H1 (cell line): ENCODE data around the gene DDB1. TPM values are rescaled to one million over a fixed set of nuclear protein-coding genes. Genes with fewer than 3 reads are reported as not detected.

Experiments
- CTCF ChIA-PET: fragments of 300-600 bp; sonication (Branson Sonifier 250); formaldehyde crosslinking; loops from one replicate; lab custom pipeline; 2021; ENCODE audit not compliant: partially characterized antibody; lab: Charles Lee
- POLR2A ChIA-PET: fragments of 300-600 bp; sonication (Branson Sonifier 250); formaldehyde crosslinking; loops from one replicate; lab custom pipeline; 2021; ENCODE audit warnings: inconsistent platforms; ENCODE audit not compliant: partially characterized antibody; lab: Charles Lee
- DNase-seq, 2 experiments: peaks; one replicate each; pipeline versions ENCODE4 v3.0.0 to v3.0.0-alpha.2; 2010 to 2022; ENCODE audit warnings: low spot score in 2 of 2, low read depth in 1 of 2, mixed read lengths in 1 of 2
- FAIRE-seq: peaks from 2 replicates; lab custom pipeline; 2011; peaks lifted over from hg19 to GRCh38; lab: Jason Lieb, UNC
- H2AFZ ChIP-seq: 2 replicates; pipeline ENCODE4 v1.8.1; 2012; ENCODE audit warnings: low read length, inconsistent platforms
- H2AK5ac ChIP-seq: 2 replicates; pipeline ENCODE4 v1.6.1; 2013; ENCODE audit warnings: low read depth, low read length
- H2BK120ac ChIP-seq: replicated peaks from 2 replicates; pipeline ENCODE3; 2013; ENCODE audit warnings: low read depth, low read length, inconsistent platforms
- H2BK12ac ChIP-seq: 2 replicates; pipeline ENCODE4 v1.6.1; 2013; ENCODE audit warnings: low read depth, low read length
- H2BK15ac ChIP-seq: 2 replicates; pipeline ENCODE4 v1.6.1; 2013; ENCODE audit warnings: low read length
- H2BK20ac ChIP-seq: 2 replicates; pipeline ENCODE4 v1.6.1; 2013; ENCODE audit warnings: low read length
- H2BK5ac ChIP-seq: 2 replicates; pipeline ENCODE4 v1.6.1; 2013; ENCODE audit warnings: low read depth, low read length
- H3K14ac ChIP-seq: 2 replicates; pipeline ENCODE4 v1.6.1; 2013; ENCODE audit warnings: inconsistent platforms; ENCODE audit not compliant: insufficient read length
- H3K18ac ChIP-seq: 2 replicates; pipeline ENCODE4 v1.6.1; 2013; ENCODE audit warnings: low read length; ENCODE audit errors: extremely low read depth
- H3K23ac ChIP-seq: 2 replicates; pipeline ENCODE4 v1.6.1; 2013; ENCODE audit warnings: inconsistent platforms; ENCODE audit not compliant: insufficient read length
- H3K23me2 ChIP-seq: 2 replicates; pipeline ENCODE4 v1.6.1; 2013; ENCODE audit warnings: low read depth, low read length
- H3K27ac ChIP-seq: 2 replicates; pipeline ENCODE4 v1.6.1; 2011; ENCODE audit warnings: low read depth, low read length, inconsistent platforms
- H3K27me3 ChIP-seq, 4 experiments: replicated peaks in 1 of 4; 1 replicate in 1 of 4; 2 replicates in 3 of 4; pipeline versions ENCODE4 v1.6.1 to v1.8.1; 2011 to 2013; ENCODE audit warnings: low read length in 3 of 4, mild to moderate bottlenecking in 3 of 4, inconsistent platforms in 2 of 4, mixed read lengths in 2 of 4, moderate library complexity in 1 of 4; ENCODE audit not compliant: control insufficient read depth in 3 of 4, insufficient read depth in 3 of 4; ENCODE audit errors: extremely low read depth in 1 of 4
- H3K36me3 ChIP-seq, 4 experiments: 2 replicates each; pipeline versions ENCODE4 v1.6.1 to v1.8.1; 2011 to 2013; ENCODE audit warnings: mild to moderate bottlenecking in 4 of 4, low read length in 3 of 4, moderate library complexity in 2 of 4, control low read depth in 1 of 4, inconsistent platforms in 1 of 4; ENCODE audit not compliant: insufficient read depth in 4 of 4, control insufficient read depth in 2 of 4
- H3K4ac ChIP-seq: replicated peaks from 2 replicates; pipeline ENCODE3; 2013; ENCODE audit warnings: low read length, low read depth, mixed read lengths, inconsistent platforms; ENCODE audit not compliant: insufficient read length
- H3K4me1 ChIP-seq, 4 experiments: replicated peaks in 1 of 4; 1 replicate in 1 of 4; 2 replicates in 3 of 4; pipeline versions ENCODE4 v1.6.1 to v1.8.1; 2011 to 2013; ENCODE audit warnings: low read length in 3 of 4, inconsistent platforms in 2 of 4, mixed read lengths in 1 of 4; ENCODE audit not compliant: insufficient read depth in 4 of 4, control insufficient read depth in 3 of 4
- H3K4me2 ChIP-seq, 2 experiments: 2 replicates each; pipeline versions ENCODE4 v1.6.1 to v1.8.1; 2011 to 2013; ENCODE audit warnings: low read depth in 2 of 2, low read length in 2 of 2, control low read depth in 1 of 2, inconsistent platforms in 1 of 2, mild to moderate bottlenecking in 1 of 2; ENCODE audit not compliant: insufficient read depth in 1 of 2
- H3K4me3 ChIP-seq, 4 experiments: fragments of 200-600, 300-600 bp in 1 of 4; sonication (generic), shearing (Covaris generic), sonication (Bioruptor Twin) in 1 of 4; 2 replicates each; pipeline versions ENCODE4 v1.5.1 to v1.8.1; 2011 to 2016; ENCODE audit warnings: low read length in 4 of 4, low read depth in 3 of 4, control low read depth in 2 of 4, inconsistent platforms in 2 of 4, mild to moderate bottlenecking in 2 of 4, mixed read lengths in 1 of 4, moderate library complexity in 1 of 4; ENCODE audit not compliant: insufficient read depth in 2 of 4; ENCODE audit errors: extremely low read depth in 1 of 4
- H3K56ac ChIP-seq: replicated peaks from 2 replicates; pipeline ENCODE3; 2013; ENCODE audit warnings: low read depth, mild to moderate bottlenecking, mixed read lengths, low read length, inconsistent platforms; ENCODE audit not compliant: insufficient read length
- H3K79me1 ChIP-seq: 2 replicates; pipeline ENCODE4 v1.6.1; 2013; ENCODE audit warnings: low read depth, low read length, control low read depth
- H3K79me2 ChIP-seq, 2 experiments: 2 replicates each; pipeline versions ENCODE4 v1.6.1 to v1.8.1; 2012 to 2013; ENCODE audit warnings: low read length in 2 of 2, mild to moderate bottlenecking in 2 of 2, inconsistent platforms in 1 of 2; ENCODE audit not compliant: insufficient read depth in 2 of 2, control insufficient read depth in 1 of 2
- H3K9ac ChIP-seq, 4 experiments: replicated peaks in 1 of 4; 1 replicate in 1 of 4; 2 replicates in 3 of 4; pipeline versions ENCODE4 v1.6.1 to v1.8.1; 2011 to 2013; ENCODE audit warnings: low read depth in 3 of 4, low read length in 3 of 4, control low read depth in 2 of 4, mild to moderate bottlenecking in 2 of 4, moderate library complexity in 2 of 4, inconsistent platforms in 1 of 4; ENCODE audit errors: extremely low read depth in 1 of 4
- H3K9me3 ChIP-seq, 2 experiments: 2 replicates each; pipeline versions ENCODE4 v1.6.1 to v1.8.1; 2012 to 2013; ENCODE audit warnings: mild to moderate bottlenecking in 2 of 2, moderate library complexity in 2 of 2, control low read depth in 1 of 2, inconsistent platforms in 1 of 2, low read depth in 1 of 2, low read length in 1 of 2, mixed read lengths in 1 of 2; ENCODE audit not compliant: insufficient read depth in 2 of 2
- H4K20me1 ChIP-seq, 2 experiments: replicated peaks in 1 of 2; 2 replicates each; pipeline versions ENCODE3 to v1.8.1; 2011 to 2013; ENCODE audit warnings: inconsistent platforms in 2 of 2, low read length in 2 of 2, mild to moderate bottlenecking in 1 of 2; ENCODE audit not compliant: insufficient read depth in 2 of 2, control insufficient read depth in 1 of 2
- H4K5ac ChIP-seq: 2 replicates; pipeline ENCODE4 v1.6.1; 2013; ENCODE audit warnings: low read length, low read depth, mixed read lengths, inconsistent platforms; ENCODE audit not compliant: insufficient read length
- H4K8ac ChIP-seq: 2 replicates; pipeline ENCODE4 v1.8.0; 2013; ENCODE audit warnings: mild to moderate bottlenecking, moderate library complexity, low read length, inconsistent platforms; ENCODE audit not compliant: insufficient read depth; ENCODE audit errors: extremely low read depth
- H4K91ac ChIP-seq: replicated peaks from 2 replicates; pipeline ENCODE3; 2013; ENCODE audit warnings: low read length, mixed read lengths, inconsistent platforms; ENCODE audit not compliant: insufficient read length
- WGBS, 2 experiments: shearing (Covaris generic) in 1 of 2; methylation state at CpG; one replicate each; pipeline versions ENCODE4 v1.1.6 to v1.1.7; 2013 to 2015; ENCODE audit warnings: low lambda C conversion rate in 2 of 2, mixed read lengths in 2 of 2, inconsistent platforms in 1 of 2, low coverage in 1 of 2, missing lambda C conversion rate in 1 of 2; ENCODE audit not compliant: insufficient replicate concordance in 2 of 2, insufficient coverage in 1 of 2, insufficient read length in 1 of 2; ENCODE audit errors: extremely low coverage in 1 of 2, missing lambda C conversion rate in 1 of 2; 5-methylcytosine and 5-hydroxymethylcytosine counted together
- polyA plus RNA-seq, 7 experiments: library from polyadenylated mRNA; depleted of rRNA in 3 of 7; stranded (reverse) in 5 of 7; unstranded in 2 of 7; fragments of >200 nt in 5 of 7; fragments of 200-250 nt in 2 of 7; gene quantifications; 1 replicate in 5 of 7; 2 replicates in 1 of 7; 4 replicates in 1 of 7; pipeline versions ENCODE4 v1.2.1 to v1.2.3, GENCODE V29; 2011 to 2013; ENCODE audit warnings: missing spikeins in 2 of 7, mixed read lengths in 2 of 7
- total RNA-seq: library from RNA; stranded (reverse); fragmentation: NEBNext Ultra II Directional; extraction: Animal tissue kit (Norgen Biotek cat#: 25700); gene quantifications from 2 replicates; pipeline ENCODE4 v1.2.1, GENCODE V29; 2021

DDB1 gene
- total and polyA plus RNA-seq, 2 of the 8 experiments (the other 6 are each of a cell fraction or from before 2014, with no cell fraction given): 275 to 306 TPM

DNA sequence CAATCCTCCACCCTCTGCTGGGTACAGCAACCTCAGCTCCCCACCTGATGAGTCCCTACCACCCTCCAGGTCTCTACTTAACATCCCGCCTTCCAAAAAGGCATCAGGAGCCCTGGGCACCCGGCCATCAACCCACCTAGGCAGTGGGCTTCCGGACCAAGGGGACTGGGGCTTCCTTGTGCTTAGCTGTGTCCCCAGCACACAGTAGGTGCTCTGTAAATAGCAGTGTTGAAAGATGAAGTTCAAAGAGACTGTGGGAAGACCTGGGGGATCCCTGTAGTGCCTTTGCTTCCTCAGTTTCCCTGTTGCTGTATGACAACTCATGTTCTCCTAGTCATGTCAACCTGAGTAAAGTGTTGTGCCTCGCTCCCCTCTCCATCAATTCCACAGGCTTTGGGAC, 58.8 kb downstream of the DDB1 start:
- Histone ChIP-seq H3K4me3 (no peak overlapping the region), H3K4me2 (no peak overlapping the region), H4K20me1 (peaks cover 3 to 11% of the 10 kb centered on the region in 2 experiments), H3K79me2 (no peaks in the 10 kb centered on the region; a peak in 1 of 4 replicates), H3K79me1 (peaks cover 2% of the 10 kb centered on the region; the same call in 1 of the 2 replicates), H3K4me1 (no peaks in the 10 kb centered on the region), H3K27ac (no peak overlapping the region), H4K5ac (no peak overlapping the region), H2BK120ac (no peak overlapping the region), H3K9me3 (no peaks in the 10 kb centered on the region), H2BK5ac (no peak overlapping the region; the same call in 1 of the 2 replicates), H3K18ac (no peak overlapping the region), H3K9ac (no peak overlapping the region), H2BK15ac (no peak overlapping the region), H3K23ac (no peak overlapping the region), H2BK20ac (no peak overlapping the region), H3K4ac (no peak overlapping the region), H3K27me3 (no peaks in the 10 kb centered on the region; a peak in 1 of 7 replicates), H2AFZ (no peak overlapping the region), H3K36me3 (peaks cover 0 to 14% (median 4%) of the 10 kb centered on the region in 4 experiments; a peak in 4 of 8 replicates), H2BK12ac (no peak overlapping the region), H3K14ac (no peak overlapping the region), H3K23me2 (peaks cover 14% of the 10 kb centered on the region), H4K91ac (no peak overlapping the region), H3K56ac (no peak overlapping the region), H2AK5ac (no peak overlapping the region), H4K8ac (no peak overlapping the region)
- ChIA-PET POLR2A (interaction anchor here (1.1 to 2.5 kb wide), 5 partner anchors 10 to 88 kb away, joined by 3 to 9 read pairs (median 6); partner anchors contain the start of genes CYB561A3, TMEM138 and VWCE), CTCF (interaction anchor here (0.5 to 7.2 kb wide), 3 partner anchors 20 to 22 kb away, joined by 3 to 32 read pairs (median 10); no protein-coding TSS in a partner anchor)
- WGBS, 2 experiments: 79% methylated on average over 4 of the region's 4 CpGs; no CpG with 5 or more reads in 1 of the 2 experiments
- no peak for DNase-seq
- FAIRE-seq: no peak
